ENCODE data around the gene CCL4.

Gene CCL4

DNA sequence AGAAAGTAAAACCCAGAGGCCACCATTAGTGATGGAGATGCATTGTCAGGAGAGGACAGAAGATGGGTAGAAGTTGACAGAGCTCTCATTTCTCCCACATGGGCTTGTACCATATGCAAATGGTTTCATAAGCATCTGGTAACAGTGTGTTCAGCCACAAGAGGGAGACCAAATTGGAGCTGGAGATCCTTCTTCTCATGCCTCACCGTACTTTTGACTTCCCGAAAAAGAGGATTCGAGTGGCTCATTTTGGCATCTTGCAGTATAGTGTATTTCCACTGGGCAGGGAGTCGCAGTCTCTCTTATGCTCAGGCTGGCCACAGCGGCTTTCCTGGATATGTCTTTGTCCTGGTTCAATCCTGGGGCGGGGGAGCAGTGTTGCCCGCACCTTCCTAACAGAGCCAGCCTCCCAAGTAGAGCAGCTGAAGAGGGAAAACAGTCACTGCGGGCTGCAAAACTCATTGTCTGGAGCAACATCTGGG is 49.1 kb downstream of the CCL4 start:
- no peak for TF ChIP-seq EZH2phosphoT487 (IDR thresholded peaks at IDR 0.05; ENCODE audit: low read length)
- TF ChIP-seq EZH2 (optimal IDR thresholded peaks at IDR 0.05; ENCODE audit: low read depth, low read length): no peak
- TF ChIP-seq, protein P1, sequence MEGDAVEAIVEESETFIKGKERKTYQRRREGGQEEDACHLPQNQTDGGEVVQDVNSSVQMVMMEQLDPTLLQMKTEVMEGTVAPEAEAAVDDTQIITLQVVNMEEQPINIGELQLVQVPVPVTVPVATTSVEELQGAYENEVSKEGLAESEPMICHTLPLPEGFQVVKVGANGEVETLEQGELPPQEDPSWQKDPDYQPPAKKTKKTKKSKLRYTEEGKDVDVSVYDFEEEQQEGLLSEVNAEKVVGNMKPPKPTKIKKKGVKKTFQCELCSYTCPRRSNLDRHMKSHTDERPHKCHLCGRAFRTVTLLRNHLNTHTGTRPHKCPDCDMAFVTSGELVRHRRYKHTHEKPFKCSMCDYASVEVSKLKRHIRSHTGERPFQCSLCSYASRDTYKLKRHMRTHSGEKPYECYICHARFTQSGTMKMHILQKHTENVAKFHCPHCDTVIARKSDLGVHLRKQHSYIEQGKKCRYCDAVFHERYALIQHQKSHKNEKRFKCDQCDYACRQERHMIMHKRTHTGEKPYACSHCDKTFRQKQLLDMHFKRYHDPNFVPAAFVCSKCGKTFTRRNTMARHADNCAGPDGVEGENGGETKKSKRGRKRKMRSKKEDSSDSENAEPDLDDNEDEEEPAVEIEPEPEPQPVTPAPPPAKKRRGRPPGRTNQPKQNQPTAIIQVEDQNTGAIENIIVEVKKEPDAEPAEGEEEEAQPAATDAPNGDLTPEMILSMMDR (IDR thresholded peaks at IDR 0.05; ENCODE audit: low read length): peak; percentile 12; the same call in 1 of the 2 replicates
- H3K4me1 ChIP-seq (ENCODE audit: low read length): peaks cover 17% of the 10 kb centered on the region
- peak; percentile 8 for DNase-seq
- H3K79me2 ChIP-seq (ENCODE audit: low read length): no peaks in the 10 kb centered on the region
- no peaks in the 10 kb centered on the region for H3K9me3 ChIP-seq (replicated peaks; ENCODE audit: insufficient read depth, low read length)
- no peak overlapping the region for H3K4me2 ChIP-seq (ENCODE audit: low read depth, low read length)
- no peak overlapping the region for H2AFZ ChIP-seq (ENCODE audit: low read length)
- no peak overlapping the region for H3K9ac ChIP-seq (ENCODE audit: low read length)
- H3K9me2 ChIP-seq (replicated peaks; ENCODE audit: insufficient read depth, low read length): no peaks in the 10 kb centered on the region
- H3F3A ChIP-seq (ENCODE audit: insufficient read depth, low read length): no peaks in the 10 kb centered on the region
- no peak overlapping the region for H3K4me3 ChIP-seq (ENCODE audit: low read length)
- no peak overlapping the region for H3K27ac ChIP-seq (ENCODE audit: low read length)
- H3K36me3 ChIP-seq (replicated peaks; ENCODE audit: insufficient read depth, low read length): no peaks in the 10 kb centered on the region
- H4K20me1 ChIP-seq (ENCODE audit: insufficient read depth, low read length): no peaks in the 10 kb centered on the region
- no peaks in the 10 kb centered on the region for H3K27me3 ChIP-seq (replicated peaks; ENCODE audit: insufficient read depth, low read length)

DNA sequence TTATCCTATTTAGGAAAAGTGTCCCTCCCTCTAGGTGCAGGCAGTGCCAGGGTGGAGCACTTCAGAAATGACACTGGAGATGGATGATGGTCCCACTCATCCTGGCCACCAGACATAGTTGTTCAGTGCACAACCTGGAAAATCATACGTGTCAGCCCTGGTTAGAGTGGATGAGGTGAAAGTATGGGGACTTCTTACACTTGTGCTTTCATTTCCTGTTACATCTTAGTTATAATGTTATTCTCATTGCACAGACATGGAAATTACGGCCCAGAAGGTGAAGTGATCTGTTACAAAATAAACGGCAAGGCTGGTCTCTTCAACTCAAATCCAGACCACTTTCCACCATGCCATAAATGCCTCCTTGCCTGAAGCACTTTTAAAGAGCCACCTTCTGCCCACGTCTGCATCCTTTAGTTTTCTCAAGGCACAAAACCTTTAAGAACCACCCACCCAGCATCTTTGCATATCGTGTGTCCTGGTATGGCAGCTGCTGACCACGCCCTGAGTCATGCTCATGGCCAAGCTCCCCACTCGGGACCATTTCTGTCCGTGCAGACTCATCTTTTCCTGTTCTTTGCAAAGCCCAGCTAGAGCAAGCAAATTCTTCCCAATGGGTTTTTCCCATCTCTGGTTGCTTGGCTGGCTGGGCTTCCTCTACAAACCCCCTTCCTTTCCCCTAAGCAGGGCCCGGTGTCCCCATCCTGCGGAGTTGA is 50.4 kb downstream of the CCL4 start:
- TF ChIP-seq EZH2 (optimal IDR thresholded peaks at IDR 0.05; ENCODE audit: low read depth, low read length): no peak
- TF ChIP-seq EZH2phosphoT487 (IDR thresholded peaks at IDR 0.05; ENCODE audit: low read length): no peak
- TF ChIP-seq, protein P1 (IDR thresholded peaks at IDR 0.05; ENCODE audit: low read length): no peak
- Histone ChIP-seq H3K4me2 (ENCODE audit: low read depth, low read length) (no peak overlapping the region), H3K4me3 (ENCODE audit: low read length) (no peak overlapping the region), H3K9me3 (replicated peaks; ENCODE audit: insufficient read depth, low read length) (no peaks in the 10 kb centered on the region), H3F3A (ENCODE audit: insufficient read depth, low read length) (no peaks in the 10 kb centered on the region), H4K20me1 (ENCODE audit: insufficient read depth, low read length) (no peaks in the 10 kb centered on the region), H3K9ac (ENCODE audit: low read length) (no peak overlapping the region), H3K27ac (ENCODE audit: low read length) (no peak overlapping the region), H2AFZ (ENCODE audit: low read length) (no peak overlapping the region), H3K27me3 (replicated peaks; ENCODE audit: insufficient read depth, low read length) (no peaks in the 10 kb centered on the region), H3K36me3 (replicated peaks; ENCODE audit: insufficient read depth, low read length) (no peaks in the 10 kb centered on the region), H3K79me2 (ENCODE audit: low read length) (no peaks in the 10 kb centered on the region), H3K9me2 (replicated peaks; ENCODE audit: insufficient read depth, low read length) (no peaks in the 10 kb centered on the region), H3K4me1 (ENCODE audit: low read length) (peaks cover 7% of the 10 kb centered on the region)
- no peak for DNase-seq
